Femur (tissue), 1 donor: ENCODE results near the gene ZNF853.

ENCODE experiments used
- DNase-seq: peaks from one replicate; pipeline ENCODE4 v3.0.0-alpha.2; 2017

ZNF853 gene

GRCh38 chr7:6637544-6638229, 22.3 kb downstream of the ZNF853 start:
- DNase-seq: peak; percentile 53

- DNase-seq: no peak
Measured at GRCh38 chr7:6639032-6639431, 23.6 kb downstream of the ZNF853 start.

GRCh38 chr7:6639627-6640026, 24.2 kb downstream of the ZNF853 start:
- DNase-seq: no peak

GRCh38 chr7:6640246-6640721, 24.9 kb downstream of the ZNF853 start:
- DNase-seq: peak; percentile 49

GRCh38 chr7:6641305-6642035, 26.1 kb downstream of the ZNF853 start:
- no peak for DNase-seq

GRCh38 chr7:6642239-6642839, 26.9 kb downstream of the ZNF853 start:
- DNase-seq: no peak

- DNase-seq: no peak
Measured at GRCh38 chr7:6642861-6643640, 27.6 kb downstream of the ZNF853 start.

GRCh38 chr7:6643915-6644625, 28.7 kb downstream of the ZNF853 start:
- DNase-seq: no peak

- DNase-seq: no peak
Measured at GRCh38 chr7:6644728-6645127, 29.3 kb downstream of the ZNF853 start.

- no peak for DNase-seq
Measured at GRCh38 chr7:6646465-6646864, 31.1 kb downstream of the ZNF853 start.

GRCh38 chr7:6647080-6647479, 31.7 kb downstream of the ZNF853 start:
- DNase-seq: no peak

- no peak for DNase-seq
Measured at GRCh38 chr7:6647541-6647940, 32.1 kb downstream of the ZNF853 start.

- DNase-seq: no peak
Measured at GRCh38 chr7:6648066-6648814, 32.8 kb downstream of the ZNF853 start.

- no peak for DNase-seq
Measured at GRCh38 chr7:6648815-6649104, 33.4 kb downstream of the ZNF853 start.

- DNase-seq: no peak
Measured at GRCh38 chr7:6649241-6649961, 34.0 kb downstream of the ZNF853 start.

- DNase-seq: no peak
Measured at GRCh38 chr7:6650086-6650485, 34.7 kb downstream of the ZNF853 start.

- DNase-seq: no peak
Measured at GRCh38 chr7:6650521-6651011, 35.2 kb downstream of the ZNF853 start.

GRCh38 chr7:6651851-6652445, 36.5 kb downstream of the ZNF853 start:
- no peak for DNase-seq

GRCh38 chr7:6652446-6653011, 37.1 kb downstream of the ZNF853 start:
- DNase-seq: no peak
